Activated CD4-positive, alpha-beta T cell treated with anti-CD3 and anti-CD28 coated beads, Interleukin-2, amount 50 U/mL, for 48 hours (primary cell): ENCODE data around the gene PPP1R12A.
"Not testable (repeated sequence)": the region's sequence is repeated elsewhere in the genome, so short reads cannot be mapped to it uniquely, and the experiment has no call there.

Experiments used
- DNase-seq, 2 experiments: peaks; one replicate each; pipeline ENCODE4 v3.0.0-alpha.2; 2020

PPP1R12A gene

DNA sequence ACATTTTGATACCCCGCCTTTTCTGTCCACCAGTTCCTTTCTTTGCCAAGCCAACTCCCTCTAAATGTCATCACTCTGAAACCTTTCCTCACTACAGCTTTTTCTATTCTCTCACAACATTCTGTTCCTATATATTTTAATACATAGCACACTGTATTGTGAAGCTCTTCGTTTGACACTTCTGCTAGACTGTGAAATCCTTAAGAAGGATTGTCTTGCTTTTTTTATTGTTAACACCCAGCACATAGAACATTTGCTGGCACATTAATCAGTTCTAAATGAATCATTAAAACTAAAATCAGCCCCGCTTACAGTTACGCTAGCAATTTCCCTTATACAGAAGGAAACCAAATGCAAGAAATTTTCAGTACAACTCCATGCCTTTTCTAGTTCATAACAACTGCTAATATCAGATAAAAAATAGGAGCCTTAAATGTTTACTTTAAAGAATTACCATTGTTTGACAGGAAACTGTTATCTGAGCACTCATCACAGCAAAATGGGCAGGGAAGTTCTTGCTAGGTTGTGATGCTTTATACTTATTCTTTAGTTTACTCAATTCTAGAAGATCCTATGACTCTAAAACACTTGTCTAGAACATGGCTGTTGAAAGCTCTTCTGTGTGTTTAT lies 93.5 kb downstream of the PPP1R12A start:
- no peak for DNase-seq

DNA sequence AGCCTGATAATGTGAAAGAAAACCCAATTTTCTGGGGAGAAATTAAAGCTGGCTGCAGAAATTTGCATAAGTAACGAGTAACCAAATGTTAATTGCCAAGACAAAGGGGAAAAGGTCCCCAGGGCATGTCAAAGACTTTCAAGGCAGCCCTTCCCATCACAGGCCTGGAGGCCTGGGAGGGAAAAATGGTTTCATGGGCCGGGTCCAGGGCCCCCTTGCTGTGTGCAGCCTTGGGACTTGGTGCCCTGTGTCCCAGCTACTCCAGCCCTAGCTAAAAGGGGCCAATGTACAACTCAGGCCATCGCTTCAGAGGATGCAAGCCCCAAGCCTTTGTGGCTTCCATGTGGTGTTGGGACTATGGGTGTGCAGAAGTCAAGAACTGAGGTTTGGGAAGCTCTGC lies 96.5 kb downstream of the PPP1R12A start:
- no peak for DNase-seq

DNA sequence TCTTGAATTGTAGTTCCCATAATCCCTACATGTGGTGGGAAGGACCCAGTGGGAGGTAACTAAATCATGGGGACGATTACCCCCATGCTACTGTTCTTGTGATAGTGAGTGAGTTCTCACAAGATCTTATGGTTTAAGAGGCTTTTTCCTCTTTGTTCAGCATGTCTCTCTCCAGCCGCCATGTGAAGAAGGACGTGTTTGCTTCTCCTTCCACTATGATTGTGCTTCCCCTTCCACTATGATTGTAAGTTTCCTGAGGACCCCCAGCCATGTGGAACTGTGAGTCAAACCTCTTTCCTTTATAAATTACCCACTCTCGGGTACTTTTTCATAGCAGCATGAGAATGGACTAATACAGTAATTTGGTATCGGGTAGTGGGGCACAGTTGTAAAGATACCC lies 97.3 kb downstream of the PPP1R12A start:
- no peak for DNase-seq

DNA sequence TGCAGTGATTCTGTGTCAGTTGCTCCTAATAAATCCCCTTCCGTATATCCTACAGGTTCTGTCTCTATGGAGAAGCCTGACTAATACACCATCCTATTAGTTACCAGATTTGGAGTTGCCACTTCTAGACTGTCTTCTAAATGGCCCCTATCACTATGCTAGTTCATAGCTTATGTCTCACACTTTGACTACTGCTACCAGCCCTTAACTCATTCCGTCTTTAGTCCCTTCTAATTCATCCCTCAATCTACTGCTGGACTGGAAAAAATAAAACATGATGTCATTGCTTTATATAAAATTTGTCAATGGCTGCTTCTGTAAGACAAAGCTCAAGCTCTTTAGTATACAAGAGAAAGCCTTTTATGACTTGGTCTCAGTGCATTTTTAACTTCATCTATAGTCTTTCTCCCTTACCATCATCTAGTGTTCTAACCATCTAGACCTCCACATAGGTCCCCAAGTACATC lies 99.5 kb downstream of the PPP1R12A start:
- DNase-seq = no peak

DNA sequence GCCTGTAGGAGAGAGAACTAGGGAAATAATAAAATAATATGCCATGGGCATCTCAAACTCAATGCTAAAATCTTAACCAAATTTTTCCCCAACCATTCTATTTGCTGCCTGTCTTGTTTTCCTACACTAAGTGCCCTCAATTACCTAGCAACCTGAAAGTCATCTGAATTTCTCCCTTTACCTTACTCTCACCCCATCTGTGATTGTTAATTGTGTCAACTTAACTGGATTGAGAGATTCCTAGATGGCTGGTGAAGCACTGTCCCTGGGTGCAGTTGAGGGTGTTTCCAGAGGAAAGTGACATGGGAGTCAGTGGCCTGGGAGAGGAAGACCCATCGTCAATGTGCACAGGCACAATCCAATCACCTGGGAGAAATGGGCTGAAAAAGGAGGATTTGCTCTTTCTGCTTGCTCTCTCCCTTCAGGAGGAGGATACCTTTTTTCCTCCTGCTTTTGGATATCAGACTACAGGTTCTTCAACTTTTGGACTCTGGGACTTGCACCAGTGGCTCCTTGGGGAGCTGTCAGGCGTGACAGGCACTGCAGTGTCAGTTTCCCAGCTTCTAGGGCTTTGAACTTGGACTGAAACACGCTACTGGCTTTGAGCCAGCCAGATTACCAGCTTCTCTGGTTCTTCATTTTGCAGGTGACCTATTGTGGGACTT lies 100.1 kb downstream of the PPP1R12A start:
- DNase-seq = no peak

DNA sequence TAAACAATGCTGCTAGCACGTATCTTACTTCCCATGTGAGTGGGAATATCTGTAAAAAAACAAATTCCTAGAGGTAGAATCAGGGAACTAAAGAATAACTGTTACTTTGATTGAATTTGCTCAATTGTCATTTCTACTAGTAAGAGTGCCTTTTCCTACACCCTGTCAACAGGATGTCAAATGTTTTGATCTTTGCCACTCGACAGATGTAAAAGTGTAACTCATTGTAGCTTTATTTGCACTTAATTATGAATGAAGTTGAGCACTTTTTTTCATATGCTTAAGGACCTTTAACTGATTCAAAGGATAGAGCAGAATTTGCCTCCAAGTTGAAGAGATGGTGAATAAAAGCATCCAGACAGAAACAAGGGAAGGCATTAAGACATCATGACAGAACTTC lies 104.5 kb downstream of the PPP1R12A start:
- DNase-seq = no peak

DNA sequence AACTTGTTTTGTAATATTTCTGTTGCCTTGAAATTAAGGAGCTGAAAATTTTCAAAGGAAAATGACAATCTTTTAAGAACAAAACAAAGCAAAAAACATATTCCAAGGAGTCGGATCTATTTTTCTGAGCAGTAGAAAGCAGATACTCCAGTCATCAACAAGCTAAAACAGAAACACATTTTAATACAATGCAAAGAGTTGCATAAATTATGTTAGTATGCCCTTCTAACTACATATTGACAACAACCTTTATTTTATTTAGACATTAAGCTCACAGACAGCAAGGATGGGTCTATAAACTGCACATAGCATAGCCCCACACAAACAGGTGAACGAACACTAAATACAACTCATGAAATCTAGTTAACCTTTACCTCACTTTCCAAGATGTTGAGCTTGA lies 106.0 kb downstream of the PPP1R12A start:
- no peak for DNase-seq

DNA sequence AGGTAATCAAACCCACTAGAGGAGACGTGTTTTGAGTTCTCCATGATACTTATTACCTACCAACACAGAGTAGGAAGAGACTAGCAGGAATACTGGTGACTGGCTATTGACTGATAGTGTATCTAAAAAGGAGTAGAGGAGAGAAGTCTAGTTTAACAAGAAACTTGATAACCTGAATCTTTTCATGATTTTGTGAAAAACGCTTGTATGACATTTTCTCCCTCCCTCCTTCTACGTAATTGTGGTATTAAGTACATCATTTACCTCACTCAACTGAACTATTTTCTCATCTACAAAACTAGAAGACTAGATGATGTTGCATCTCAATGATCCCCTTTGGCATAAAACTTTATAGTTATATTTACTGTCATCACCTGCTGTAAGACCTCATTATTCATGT lies 107.4 kb downstream of the PPP1R12A start:
- DNase-seq = no peak

DNA sequence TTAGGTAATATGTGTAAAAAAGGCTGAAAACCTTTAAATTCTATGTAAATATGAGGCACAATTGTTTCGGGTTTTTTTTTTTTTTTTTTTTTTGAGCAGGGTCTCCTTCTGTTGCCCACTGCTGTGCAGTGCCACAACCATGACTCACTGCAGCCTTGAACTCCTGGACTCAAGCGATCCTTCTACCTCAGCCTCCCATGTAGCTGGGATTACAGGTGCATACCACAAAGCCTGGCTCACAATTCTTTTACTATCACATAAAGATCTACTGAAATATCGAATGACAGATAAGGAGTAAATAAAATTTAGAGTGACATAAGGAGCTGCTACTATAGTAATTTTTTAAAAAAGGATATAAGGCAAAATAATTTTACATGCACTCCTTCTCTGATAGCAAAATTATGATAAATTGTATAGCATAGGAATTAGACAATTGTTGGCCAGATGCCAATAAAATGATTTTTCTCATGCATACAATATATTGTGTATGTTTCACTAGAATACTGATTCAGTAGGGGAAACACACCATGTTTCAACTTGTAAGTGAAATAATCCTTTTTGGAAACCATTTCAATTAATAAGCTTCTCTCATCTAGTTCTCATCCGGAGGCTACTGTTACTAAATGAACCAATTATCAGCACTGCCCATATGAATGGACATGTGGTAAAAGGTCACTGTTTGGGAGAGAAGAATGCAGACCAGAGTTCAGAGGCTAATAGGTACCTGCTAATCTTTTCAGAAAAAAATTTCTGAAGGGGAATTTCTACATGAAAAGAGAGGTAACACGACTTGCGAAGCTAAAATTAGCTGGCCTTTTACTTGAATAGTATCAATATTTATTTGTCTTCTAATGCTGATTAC lies 108.4 kb downstream of the PPP1R12A start:
- no peak for DNase-seq

DNA sequence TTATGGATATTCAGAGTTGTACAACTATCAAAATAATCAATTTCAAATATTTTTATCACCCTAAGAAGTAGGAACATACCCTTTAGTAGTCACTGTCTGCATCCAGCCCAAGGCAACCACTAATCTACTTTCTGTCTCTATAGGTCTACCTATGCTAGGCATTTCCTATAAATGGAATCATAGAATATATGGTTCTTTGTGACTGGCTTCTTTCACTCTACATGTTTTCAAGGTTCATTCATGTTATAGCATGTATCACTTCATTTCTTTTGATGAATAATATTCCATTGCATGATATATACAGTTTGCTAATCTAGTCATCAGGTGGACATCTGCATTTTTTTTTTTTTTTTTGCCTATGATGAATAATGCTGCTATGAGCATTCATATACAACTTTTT lies 112.4 kb downstream of the PPP1R12A start:
- no peak for DNase-seq

DNA sequence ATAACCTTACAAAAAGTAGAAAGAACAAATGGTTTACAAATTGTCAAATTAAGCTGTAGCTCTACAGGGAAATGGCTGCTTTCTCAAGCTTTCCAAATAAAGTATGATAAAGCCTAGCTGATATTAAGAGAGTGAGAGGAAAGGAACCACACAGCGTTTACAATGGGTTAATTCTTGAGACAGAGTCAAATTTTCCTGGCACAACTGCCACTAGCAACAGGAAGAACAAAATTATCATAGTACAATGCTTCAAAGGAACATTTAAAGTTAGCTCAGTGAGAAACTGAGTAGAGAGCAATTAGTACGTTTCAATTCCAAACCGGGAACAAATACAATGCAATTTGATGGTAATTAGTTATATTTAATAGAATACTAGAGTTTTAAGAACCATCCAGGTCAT lies 116.0 kb downstream of the PPP1R12A start:
- no peak for DNase-seq

DNA sequence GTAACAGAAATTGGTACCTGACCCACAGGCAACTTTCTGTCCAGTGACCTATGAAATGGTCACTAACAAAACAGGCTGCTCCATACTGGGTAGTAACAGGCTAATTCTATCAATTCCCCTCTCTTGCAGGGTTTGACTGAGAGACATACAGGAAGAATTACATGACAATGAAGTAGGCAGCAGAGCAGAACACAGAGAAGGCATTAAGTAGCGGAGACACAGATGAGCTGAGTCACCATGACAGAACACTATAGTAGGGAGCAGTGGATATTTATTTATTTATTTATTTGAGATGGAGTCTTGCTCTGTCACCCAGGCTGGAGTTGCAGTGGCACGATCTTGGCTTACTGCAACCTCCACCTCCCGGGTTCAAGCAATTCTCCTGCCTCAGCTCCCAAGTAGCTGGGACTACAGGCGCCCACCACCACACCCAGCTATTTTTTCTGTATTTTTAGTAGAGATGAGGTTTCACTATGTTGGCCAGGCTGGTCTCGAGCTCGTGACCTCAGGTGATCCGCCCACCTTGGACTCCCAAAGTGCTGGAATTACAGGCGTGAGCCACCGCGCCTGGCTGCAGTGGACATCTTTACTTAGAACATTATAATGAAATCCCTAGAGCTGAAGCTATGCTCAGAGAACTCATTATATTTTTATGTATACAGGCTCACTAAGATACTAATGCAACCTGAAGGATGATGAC lies 150.4 kb downstream of the PPP1R12A start:
- DNase-seq = not testable (repeated sequence)

DNA sequence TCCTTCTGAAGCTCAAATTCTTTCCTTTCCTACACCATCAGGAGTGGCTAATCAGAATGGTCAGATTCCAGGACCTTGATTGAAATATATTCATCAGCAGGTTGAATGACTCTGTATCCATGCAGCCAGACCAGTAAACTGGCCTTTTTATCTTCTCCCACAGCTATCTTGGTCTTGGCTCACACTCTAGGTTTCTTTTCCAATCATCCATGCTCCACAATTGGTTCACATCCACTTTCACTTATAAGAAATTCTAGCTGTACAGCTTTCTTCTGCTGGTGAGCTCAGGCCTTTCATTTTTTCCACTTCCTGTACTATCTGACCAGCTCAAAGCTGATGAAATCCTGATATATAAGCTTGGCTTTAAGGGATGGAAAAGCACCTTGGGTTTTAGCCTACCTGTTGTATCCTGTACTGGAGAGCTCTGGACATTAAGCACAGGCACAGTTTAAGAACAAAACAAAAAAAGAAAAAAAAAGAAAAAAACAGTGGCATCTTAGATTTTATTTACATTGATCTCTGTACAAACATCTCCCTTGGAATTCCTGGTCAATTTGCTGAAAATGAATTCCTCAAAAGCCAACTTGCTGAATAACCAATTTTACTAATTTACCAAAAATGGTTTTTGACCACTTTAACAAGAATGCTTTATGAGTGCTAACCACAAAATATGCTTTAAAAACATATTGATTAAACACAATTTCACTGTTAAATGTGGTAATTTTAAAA lies 152.6 kb downstream of the PPP1R12A start:
- no peak for DNase-seq

DNA sequence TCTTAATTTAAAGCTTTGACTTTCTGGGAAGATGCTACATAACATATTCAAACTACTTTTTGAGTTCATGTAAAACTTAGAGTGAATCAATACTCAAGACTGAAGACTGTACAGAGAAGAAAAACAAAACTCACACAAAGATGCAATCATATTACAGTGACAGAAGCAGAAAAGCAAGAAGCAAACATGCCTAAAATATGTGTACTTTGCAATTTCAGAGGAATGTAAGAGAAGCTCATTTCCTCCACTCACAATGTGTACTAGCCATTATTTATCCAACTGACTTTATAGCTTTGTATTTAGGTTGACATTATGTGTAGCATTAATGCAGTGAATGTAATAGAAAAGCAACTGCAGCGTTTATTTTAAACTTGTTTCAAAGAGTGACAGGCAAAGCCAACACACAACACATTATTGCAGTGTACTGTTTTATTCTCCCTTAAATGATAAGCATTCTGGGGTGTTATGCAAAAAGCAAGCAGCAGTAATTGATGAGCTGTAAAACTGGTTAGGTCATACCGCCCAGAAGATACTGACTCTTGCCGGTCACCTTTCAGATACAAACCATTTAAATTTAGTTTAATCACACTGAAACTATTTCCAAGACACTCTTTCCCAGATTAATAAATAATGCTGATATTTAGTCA lies 156.0 kb downstream of the PPP1R12A start:
- DNase-seq = no peak

DNA sequence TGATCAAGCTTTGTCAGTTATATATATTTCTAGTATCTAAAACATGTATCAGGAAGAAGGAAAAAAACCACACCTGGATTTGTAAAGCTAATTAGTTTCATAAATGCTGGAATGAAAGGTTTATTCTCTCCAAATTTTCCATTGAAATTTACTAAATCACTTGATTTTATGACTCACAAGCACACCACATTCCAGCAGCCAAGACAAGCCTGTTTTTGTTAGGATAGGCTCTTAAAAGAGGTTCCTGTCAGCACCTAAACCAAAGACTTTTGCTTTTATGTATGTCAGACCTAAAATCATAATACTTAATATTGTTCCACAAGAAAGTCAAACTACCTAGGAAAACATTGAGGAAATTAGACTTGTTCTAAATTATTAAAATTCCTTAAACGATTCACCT lies 158.8 kb downstream of the PPP1R12A start:
- no peak for DNase-seq

DNA sequence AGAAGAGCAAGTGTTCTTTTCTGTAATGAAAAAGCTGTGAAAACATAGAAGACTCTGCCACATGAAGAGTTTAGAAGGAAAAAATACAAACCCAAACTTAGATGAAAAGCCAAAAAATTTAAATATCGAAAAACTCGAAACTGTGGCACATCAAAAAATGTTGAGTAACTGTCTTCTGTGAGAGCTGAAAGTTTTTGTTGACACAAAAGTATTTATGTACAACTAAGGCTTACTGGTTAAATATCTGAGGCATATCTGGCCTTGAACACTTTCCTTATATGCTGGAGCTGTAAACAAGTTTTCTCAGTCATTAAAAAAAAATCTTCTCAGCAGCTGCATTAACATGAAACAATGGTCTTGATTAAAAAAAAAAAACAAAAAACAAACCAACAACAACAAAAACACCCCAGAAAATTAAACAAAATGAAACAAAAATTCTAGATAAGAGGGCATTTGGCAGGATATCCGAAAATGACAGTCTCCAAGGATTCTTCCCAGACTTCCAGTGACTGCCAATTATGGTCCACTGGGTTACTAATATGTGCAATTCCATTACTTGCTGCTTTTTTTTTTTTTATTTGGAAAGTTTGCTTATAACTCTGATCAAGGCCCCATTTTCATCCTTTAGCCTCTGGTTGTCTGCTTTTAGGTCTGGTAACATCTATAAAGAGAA lies 159.4 kb downstream of the PPP1R12A start:
- no peak for DNase-seq

DNA sequence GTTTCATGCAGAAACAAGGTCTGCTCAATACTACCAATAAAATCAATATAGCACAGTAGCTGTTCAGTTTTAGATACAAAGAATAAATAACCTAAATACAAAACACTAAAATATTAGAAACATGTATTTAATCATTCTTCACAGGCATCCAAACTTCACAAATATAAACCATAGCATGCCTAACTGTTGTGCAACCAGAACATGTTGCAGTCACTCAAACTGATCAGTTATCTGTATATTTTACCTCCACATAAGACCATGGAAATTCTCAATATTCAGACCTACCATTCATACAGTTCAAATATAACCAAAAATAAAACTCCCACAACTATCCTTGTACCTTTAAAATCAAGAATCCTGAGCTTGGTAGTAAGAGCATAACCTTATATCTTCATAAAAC lies 161.0 kb downstream of the PPP1R12A start:
- no peak for DNase-seq

DNA sequence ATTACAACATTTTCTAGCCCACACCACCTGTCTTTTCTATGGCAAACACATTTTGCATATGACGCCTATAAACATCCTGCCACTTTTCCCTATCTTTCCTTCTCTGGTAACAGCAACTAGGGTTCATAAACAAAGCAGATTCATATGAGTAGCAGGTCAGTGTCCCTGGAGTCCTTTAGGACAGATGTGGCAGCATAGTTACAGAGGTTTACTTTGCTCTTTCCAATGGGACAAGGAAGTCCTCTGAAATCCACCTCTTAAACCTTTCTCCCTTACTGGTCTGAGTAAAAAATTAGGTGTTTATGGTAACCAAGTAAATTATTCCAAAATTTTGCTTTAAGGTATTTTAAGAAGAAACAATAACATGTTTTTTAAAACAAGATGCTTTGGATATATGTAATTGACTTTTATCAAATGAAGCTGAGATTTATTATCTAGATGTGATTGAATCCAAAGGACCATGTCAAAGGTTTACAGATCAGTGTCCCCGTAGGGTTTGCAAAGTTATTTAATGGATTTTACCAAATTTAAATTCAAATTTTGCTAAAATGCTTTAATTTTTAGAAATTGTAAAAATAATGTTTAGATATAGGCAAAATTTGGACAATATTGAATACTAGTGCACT lies 164.9 kb downstream of the PPP1R12A start:
- DNase-seq = no peak

DNA sequence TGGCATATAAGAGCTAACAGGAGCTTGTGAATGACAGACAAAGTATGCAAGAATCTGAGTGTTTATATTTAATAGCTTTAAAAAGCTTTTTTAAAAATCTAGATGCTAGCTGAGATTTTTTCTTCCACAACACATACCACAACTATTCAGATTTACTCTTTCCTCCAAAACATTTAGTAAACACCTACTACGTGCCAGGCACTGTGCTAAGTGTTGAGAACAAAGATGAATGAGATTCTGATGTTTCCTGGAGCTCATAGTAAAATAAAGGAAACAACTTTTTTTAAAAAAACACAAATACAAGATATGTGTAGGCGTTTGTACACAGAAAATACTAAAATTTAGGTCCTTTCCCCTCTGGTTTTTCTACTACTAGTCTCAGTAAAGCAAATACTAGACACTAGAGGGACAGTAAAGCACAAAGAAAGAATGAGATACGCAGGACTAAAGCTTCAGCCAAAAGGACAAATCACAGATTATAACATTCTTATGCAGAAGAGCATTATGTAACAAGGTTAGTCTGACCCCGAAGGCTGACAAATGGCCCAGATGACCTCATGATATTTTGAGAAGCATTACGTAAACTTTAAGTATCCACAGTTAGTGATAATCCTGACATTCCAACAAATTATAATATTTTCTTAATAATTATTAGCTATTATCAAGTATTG lies 165.6 kb downstream of the PPP1R12A start:
- no peak for DNase-seq

DNA sequence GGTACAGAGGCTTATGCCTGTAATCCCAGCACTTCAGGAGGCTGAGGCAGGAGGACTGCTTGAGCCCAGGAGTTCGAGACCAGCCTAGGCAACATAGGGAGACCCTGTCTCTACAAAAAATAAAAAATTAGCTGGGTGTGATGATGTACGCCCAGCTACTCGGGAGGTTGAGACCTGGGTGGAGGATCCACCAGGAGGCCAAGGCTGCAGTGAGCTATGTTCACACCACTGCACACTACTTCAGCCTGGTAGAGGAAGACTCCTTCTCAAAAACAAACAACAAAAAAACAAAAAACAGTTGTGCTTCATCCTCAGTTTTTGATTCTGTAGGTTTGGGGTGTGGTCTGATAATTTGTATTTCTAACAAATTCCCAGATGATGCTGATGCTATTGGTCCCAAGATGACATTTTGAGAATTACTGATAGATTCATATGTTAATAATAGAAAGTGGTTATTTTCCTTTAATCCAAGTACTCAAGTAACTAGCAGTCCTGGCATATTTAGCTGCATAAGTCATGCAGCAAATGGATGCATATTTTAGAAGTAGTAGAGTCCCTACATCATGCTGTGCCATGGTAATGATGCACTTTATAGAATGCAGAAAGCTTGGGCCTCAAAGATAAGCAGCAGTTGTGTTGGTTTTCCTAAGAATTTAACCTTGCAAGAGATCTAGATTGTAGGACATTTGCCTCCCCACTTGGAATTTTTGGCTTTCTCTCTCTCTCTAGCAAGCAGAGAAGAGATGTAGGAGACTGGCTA lies 168.0 kb downstream of the PPP1R12A start:
- DNase-seq = no peak
